ENCODE measurements around the gene RIN1.
"Not testable (repeated sequence)": the region's sequence is repeated elsewhere in the genome, so short reads cannot be mapped to it uniquely, and the experiment has no call there.

Gene RIN1, protein sequence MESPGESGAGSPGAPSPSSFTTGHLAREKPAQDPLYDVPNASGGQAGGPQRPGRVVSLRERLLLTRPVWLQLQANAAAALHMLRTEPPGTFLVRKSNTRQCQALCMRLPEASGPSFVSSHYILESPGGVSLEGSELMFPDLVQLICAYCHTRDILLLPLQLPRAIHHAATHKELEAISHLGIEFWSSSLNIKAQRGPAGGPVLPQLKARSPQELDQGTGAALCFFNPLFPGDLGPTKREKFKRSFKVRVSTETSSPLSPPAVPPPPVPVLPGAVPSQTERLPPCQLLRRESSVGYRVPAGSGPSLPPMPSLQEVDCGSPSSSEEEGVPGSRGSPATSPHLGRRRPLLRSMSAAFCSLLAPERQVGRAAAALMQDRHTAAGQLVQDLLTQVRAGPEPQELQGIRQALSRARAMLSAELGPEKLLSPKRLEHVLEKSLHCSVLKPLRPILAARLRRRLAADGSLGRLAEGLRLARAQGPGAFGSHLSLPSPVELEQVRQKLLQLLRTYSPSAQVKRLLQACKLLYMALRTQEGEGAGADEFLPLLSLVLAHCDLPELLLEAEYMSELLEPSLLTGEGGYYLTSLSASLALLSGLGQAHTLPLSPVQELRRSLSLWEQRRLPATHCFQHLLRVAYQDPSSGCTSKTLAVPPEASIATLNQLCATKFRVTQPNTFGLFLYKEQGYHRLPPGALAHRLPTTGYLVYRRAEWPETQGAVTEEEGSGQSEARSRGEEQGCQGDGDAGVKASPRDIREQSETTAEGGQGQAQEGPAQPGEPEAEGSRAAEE

DNA sequence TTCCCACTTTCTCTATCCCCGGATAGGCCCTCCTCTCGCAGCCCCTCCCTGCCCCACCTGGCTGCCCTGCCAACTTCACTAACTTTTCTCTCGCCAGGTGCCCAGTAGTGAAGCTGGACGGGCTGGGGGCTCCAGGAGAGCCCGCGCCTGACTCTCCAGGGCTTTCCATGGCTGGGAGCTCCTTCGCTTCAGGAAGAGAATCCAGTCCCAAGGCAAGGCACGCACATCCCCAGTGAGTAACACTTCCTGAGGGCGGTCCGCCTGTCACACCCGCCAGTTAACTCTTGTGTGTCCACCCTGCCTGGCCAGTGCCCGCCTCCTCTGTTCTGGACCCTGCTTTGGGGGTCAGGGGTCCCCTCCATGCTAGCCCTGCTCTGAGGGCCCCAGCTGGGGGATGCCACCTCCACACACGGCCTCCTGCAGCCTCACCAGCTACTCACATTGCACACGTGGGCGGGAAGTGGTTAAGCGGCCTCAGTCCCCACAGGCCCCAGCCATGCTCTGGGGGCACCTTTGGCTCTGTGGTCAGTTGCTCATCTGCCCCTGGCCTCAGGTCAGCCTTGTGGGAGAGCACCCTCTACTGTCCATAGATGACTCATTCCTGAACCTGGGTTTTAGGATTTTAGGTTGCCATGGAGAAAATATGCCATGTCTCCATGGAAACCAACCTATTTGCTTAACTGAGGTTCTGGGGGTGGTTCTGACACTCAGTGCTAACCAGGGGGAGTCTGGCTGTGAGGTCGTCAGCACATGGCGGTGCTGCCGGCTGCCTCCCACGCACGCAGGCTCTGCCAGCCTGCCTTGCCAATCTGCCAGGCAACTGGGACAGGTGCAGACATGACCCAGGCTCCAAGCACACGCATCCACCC lies at the start of gene RIN1:
RIN1 (minus strand) TSS at position 201 of the 869 bp plus-strand sequence; CDS start at position 169, 32 bp downstream.
- DNase-seq (ENCODE audit: low read depth), result peak; percentile 46

DNA sequence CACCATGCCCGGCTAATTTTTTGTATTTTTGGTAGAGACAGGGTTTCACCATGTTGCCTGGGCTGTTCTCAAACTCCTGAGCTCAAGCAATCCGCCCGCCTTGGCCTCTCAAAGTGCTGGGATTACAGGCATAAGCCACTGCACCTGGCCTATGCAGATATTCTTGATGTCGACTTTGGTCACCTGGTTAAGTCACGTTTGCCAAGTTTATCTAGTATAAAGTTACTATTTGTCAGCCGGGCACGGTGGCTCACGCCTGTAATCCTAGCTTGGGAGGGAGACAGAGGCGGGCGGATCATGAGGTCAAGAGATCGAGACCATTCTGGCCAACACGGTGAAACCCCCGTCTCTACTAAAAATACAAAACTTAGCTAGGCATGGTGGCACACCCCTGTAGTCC lies 48.1 kb upstream of the RIN1 start:
- DNase-seq (ENCODE audit: low read depth), result not testable (repeated sequence)

DNA sequence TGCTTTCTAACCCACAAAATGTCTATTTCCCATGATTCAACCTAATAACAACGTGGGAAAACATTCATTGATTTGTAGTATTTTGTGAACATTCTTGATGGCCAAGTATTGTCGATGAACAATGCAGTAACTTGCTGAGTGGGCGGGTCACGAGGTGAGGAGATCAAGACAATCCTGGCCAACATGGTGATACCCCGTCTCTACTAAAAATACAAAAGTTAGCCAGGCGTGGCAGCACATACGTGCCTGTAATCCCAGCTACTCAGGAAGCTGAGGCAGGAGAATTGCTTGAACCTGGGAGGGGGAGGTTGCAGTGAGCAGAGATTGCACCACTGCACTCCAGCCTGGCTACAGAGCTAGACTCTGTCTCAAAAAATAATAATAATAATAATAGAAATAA lies 44.0 kb upstream of the RIN1 start:
- not testable (repeated sequence) for DNase-seq (ENCODE audit: low read depth)

DNA sequence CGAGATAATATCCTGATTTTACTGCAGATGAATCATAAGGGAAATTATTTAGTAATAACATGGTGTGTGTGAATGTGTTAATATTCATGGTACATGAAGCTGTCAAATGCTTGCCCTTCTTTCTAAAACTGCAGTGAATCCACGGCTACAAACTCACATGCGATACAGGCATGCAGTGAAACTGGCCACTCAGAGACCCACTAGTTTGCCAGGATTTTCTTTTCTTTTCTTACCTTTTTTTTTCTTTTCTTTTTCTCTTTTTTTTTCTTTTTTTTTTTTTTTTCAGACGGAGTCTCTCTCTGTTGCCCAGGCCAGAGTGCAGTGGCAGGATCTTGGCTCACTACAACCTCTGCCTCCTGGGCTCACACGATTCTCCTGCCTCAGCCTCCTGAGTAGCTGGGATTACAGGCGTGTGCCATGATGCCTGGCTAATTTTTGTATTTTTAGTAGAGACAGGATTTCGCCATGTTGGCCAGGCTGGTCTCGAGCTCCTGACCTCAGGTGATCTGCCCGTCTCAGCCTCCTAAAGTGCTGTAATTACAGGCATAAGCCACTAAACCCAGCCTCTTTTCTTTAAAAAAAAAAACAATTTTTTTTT lies 37.6 kb upstream of the RIN1 start:
- DNase-seq (ENCODE audit: low read depth), result not testable (repeated sequence)

DNA sequence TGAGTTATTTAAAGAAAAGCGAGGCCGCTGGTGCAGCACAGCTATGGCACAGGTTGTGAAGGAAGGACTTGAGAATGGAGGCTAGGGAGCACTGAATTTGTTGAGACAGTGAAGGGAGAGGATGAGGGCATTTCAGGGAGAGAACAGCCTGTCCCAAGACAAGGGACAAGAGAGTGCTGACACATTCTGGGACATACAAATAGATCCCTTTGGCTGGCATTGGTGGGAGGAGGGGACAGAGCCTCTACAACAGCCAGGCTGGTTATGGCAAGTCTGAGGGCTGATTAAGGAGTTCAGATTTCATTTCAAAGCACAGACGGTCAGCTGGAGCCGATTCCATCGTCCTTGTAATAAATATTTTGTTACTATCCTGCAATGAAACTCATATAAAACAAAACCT lies 37.0 kb upstream of the RIN1 start:
- no peak for DNase-seq (ENCODE audit: low read depth)

DNA sequence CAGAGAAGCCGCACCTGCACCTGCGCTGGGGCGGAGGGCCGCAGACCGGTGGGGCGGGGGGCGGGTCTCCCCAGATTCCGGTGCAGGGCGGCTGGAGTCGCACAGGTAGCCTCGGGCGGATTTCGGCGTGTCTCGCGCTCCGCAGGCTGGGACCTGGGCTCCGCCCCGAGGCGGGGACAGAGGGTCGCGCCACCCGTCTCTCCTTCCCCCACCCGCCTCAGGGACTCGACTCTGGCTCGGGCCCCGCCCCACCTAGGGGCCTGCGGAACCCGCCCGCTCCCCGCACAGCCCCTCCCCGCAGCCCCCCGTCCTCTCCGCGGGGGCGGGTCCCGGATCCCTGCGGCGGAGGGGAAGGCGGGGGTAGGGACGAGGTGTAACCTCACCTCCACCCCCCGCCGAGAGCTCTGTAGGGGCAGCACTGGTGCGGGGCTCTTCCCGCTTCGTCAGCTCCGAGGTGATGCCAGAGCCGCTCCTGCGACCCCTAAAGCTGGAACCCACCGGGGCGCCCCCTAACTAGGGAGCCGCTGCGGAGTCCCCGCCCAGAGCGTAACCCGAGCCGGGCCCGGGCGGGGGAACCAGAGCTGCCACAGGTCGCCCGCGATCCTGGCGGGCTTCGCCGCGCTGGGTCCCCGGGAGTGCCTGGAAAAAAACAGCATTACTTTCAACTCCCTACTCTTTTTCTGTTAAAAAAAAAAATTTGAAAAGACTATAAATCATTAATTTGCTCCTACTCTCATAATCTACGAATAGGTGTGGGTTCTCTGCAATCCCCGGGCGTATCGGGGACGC lies 35.6 kb upstream of the RIN1 start, which contains the start of gene SLC29A2:
SLC29A2 (minus strand) TSS at position 134 of the 789 bp plus-strand sequence. CDS start 169 bp downstream, outside the sequence.
- DNase-seq (ENCODE audit: low read depth), result peak; percentile 70

DNA sequence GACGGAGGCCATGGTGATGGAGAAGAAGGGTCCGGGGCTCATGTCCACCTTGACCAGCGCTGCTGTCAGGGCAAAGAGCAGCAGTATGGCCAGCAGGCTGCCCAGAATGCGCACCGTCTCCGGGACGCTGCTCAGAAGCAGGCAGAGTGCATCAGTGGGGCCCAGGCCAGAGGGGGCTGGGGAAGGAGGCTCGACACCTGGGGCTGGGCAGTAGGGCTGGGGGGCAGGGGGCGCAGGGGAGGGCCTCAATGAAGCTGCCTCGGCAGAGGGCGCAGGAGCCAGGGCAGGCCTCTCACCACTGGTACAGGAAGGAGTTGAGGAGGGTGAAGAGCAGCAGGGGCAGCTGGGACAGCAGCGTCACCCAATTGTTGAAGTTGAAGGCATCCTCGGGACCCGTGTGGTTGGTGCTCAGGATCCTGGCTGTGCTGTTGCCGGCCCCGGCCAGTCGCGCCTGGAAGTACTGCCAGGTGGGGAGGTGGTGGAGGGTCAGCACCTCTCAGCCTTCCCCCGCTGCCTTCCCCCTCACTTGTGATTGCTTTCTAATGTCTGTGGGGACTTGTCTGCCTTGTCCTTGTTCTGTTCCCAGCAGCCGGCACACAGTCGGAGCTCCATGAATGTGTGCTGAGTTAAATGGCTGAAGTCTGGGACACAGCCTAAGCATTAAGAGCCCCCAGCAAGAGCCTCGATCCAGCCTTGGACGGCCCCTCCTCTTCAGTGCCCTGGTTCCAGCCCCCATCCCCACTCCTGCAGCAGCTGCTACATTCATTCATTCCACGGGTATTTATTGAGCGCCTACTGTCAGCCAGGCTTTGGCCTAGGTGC lies 33.0 kb upstream of the RIN1 start:
- no peak for DNase-seq (ENCODE audit: low read depth)

DNA sequence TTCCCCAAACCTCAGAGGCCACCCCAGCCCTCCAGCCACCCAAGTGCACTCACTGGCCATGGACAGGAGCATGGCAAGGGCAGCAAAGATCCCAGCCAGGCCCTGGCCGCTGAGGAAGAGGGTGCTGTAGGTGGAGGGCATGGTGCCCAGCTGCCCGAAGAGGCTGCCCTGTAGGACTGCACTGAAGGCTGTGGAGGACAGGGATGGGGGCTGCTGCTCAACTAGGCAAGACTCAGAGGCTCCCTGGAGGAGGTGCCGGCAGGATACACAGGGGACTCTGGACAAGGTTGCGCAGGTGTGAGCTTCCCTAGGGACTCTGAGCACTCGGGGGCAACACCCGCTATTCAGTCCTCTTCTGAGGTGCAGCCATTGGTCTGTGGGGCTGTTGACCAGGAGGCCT lies 32.2 kb upstream of the RIN1 start:
- no peak for DNase-seq (ENCODE audit: low read depth)

DNA sequence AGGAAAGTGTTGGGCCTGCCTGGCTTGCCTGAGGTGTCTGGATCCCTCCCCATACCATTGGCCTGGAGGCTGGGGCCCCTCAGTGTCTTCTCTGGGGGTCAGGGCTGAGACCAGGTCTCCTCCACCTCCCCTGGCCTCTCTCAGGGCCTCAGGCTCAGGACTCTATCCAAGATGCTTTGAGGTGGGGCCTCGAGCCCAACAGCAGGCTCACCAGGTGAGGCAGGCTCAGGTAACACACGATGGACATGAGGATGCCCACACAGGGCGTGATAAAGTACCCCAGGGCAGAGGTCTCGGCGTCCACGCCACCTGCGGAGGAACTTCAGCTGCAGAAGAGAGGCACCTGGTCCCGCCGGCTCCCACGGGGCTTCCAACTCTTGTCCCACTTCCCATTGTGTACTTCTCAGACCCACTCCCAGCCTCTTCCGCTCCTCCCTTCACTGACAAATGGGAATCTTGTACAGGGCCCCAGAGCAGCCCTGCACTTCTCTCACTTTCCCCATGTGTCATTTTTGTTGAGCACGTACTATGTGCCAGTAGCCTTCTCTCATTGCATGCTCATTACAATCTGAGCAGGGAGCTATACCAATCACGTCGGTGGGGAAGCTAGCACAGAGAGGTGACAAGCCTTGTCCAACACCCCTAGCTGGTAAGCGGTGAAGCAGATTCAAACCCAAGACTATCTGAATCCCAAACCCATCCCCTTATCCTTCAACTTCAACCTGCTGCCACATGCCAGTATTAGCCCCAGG lies 31.5 kb upstream of the RIN1 start:
- no peak for DNase-seq (ENCODE audit: low read depth)

DNA sequence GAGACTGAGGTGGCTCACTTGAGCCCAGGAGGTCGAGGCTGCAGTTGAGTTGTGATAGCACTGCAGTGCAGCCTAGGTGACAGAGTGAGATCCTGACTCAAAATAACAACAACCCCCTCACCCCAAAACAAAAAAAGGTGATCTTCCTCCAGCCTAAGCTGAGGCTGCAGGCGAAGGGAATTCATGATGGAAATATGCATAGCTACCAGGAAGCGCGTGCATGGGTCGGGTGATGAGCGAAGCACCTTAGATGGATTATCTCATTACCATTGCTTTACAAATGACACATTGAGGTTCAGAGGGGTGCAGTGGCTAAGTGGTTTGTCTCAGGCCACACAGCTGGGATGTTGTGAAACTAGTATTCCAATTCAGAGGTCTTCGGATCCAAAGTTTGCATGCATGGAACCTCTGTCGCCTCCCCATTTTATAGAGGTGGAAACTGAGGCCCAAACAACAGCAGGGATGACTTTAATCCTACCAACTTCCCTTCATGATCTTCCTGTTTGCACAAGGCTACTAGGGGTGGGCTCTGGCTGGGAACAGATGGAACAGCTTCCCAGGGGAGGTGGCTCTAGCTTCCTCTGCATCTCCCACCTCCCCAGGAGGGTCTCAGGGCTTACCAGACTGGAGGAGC lies 30.7 kb upstream of the RIN1 start:
- DNase-seq (ENCODE audit: low read depth), result no peak

DNA sequence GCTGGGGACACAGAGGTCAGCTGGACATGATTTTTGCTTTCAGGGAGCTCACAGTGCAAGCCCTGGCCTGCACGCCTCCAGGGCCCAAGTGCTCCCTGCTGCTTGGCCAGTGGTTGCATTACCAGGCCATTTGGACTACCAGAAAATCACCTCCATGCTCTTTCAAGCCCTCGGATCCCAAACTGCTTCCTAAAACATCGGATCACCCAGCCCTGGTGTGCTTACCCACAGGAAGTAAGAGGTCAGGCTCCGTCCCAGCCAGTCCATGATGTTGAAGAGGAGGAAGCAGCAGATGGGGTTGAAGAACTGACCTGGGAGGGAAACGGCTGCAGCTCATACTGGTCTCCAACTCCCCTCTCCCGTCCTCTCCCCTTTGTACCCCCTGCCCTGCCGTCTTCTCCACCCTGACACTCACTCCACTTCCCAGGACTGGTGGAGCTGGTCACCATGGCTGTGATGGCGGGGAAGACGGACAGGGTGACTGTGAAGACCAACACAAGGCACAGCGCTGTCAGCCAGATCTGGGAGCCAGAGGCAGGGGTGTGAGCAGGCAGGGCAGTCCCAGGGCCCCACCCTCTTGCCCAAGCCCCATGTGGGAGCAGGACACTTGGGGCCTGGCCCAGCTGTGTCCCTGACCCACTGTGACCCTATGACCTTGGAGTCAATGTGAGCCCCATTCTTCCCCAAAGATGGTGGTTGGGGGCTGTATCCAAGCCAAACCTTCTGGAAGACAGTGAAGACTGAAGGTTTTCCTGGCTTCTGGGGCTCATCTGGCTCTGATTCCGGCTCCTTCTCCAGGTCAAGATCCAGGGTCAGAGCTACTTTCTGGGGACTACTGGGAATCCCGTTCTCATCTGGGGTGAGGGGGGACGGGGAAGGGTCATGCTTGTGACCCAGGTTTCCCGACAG lies 29.7 kb upstream of the RIN1 start:
- DNase-seq (ENCODE audit: low read depth), result no peak

DNA sequence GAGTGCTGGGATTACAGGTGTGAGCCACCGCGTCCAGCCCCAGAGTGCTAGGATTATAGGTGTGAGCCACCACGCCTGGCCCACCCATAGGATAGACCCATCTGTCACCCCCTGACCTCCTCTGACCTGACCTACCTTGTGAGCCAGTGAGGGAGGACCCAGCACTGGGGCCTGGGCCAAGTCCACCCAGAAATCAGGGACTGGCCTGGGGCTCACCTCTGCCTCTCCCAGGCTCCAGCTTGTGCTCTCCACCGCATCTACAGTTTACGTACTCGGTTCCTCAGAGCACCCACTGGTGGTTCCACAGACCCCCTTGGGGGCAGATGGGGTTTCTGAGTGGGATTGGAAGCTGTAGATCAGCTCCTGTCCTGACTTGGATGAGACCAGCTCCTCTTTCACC lies 28.9 kb upstream of the RIN1 start:
- no peak for DNase-seq (ENCODE audit: low read depth)

DNA sequence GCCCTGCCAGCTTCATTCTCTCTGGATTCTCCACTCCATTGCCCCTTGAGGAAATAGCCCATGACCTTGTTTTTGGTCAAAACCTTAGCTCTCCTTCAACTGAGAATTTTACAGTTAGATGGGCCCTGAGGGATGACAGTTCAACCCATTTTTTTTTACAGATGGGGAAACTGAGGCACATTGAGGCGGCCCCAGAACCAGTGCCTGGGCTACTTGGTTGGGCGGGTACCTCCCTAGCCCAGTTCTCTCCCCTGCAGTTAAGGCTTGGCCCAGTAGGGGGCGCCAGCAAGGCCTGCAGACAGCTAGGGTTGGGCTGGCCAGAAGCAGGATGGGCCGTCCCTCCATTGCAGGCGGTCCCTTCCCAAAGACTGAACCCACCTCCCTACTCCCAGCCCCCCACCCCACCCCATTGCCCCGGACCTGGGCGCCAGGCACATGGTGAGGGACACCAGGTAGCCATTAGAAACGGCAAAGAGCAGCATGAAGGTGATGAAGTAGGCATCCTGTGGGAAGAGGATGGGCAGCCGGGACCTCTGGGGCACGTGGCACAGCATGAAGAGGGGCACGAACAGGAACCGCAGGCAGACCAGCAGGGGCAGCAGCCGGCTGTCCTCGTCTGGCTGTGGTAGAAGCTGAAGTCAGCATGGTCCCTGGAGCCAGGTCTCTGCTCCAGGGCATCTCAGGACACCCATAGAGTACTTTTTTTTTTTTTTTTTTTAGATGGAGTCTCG lies 27.7 kb upstream of the RIN1 start:
- DNase-seq (ENCODE audit: low read depth), result peak; percentile 62

DNA sequence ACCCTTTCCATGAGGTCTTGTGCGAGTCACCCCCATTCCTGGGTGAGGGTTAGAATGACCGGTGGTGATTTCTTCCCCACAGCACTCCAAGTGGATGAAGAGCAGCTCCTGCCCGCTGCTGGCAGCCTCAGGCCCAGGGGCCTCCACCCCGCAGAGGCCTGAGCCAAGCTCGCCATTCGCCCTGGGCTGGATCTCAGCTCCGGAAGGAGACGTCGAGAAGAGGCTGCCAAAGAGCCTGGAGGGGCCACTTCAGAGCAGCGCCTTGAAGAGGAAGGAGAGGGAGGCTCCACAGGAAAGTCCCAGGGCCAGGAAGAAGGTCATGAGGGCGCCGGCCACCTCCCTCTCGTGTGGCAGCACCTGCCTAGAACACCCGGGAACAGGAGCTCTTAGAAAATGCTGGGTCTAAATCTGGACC lies 27.0 kb upstream of the RIN1 start:
- no peak for DNase-seq (ENCODE audit: low read depth)

DNA sequence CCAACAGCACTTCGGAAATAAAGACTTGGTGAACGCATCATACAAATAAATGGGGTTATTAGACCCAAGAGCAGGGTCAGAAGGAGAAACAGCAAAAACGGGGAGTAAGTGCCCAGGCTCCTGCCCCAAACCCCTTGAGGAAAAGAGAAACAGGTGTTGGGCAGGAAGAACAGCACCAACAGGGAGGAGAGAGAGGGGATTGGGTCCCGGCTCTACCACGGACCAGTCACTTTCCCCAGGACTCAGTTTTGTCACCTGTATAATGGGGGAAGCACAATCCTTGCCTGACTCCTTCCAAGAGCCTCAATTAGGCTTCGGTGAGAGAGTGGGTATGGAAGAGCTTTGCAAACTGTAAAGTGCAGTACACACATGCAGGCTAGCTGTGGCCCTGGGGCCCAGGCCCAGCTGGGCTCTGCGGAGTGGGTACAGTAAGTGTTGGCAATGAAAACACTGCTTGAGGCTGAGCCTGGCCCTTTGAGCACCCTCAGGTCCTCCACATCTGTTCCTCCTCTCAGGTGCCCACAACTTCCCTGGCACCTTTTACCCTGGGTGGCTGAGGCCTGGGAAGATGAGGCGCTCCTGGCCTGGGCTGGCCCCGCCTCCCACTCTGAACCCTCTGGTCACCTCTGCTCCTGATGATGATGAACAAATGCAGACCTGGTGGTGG lies 26.4 kb upstream of the RIN1 start:
- no peak for DNase-seq (ENCODE audit: low read depth)

DNA sequence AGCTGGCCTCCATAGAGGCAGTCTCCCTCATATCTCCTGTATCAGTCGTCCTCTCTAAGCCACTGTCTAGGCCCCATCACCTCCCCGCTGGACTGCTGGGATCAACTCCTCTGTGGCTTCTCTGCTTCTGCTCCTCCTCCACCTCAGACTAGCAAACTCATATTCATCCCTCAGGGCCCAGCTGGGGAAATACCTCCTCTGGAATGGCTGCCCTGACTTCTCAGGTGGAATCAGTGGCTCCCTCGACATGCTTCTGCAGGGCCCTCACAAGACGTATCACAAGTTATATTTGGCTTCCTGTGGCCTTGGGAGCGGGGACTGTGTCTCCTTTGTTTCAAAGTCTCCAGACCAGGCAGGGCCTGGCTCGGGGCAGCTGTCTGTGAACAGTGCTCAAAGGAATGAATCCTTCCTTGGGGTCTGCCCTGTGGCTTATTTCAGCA lies 25.3 kb upstream of the RIN1 start:
- DNase-seq (ENCODE audit: low read depth), result no peak
